Hepatocyte (in vitro differentiated cells): ENCODE data around the gene ABL1.

Source experiments
- EZH2 ChIP-seq: fragments of 200-600 bp; sonication (generic); IDR thresholded peaks from 2 replicates; pipeline ENCODE4 v1.6.1; 2016; ENCODE audit warnings: antibody characterized with exemption, mild to moderate bottlenecking, borderline replicate concordance
- TF ChIP-seq, protein P1 (sequence below): fragments of 200-600 bp; sonication (generic); IDR thresholded peaks from 2 replicates; pipeline ENCODE4 v1.5.1; 2016; ENCODE audit warnings: antibody characterized with exemption, mild to moderate bottlenecking; ENCODE audit not compliant: poor library complexity

GRCh38 chr9:130919559-130920145 is 84.6 kb downstream of the ABL1 start:
- TF ChIP-seq, protein P1, sequence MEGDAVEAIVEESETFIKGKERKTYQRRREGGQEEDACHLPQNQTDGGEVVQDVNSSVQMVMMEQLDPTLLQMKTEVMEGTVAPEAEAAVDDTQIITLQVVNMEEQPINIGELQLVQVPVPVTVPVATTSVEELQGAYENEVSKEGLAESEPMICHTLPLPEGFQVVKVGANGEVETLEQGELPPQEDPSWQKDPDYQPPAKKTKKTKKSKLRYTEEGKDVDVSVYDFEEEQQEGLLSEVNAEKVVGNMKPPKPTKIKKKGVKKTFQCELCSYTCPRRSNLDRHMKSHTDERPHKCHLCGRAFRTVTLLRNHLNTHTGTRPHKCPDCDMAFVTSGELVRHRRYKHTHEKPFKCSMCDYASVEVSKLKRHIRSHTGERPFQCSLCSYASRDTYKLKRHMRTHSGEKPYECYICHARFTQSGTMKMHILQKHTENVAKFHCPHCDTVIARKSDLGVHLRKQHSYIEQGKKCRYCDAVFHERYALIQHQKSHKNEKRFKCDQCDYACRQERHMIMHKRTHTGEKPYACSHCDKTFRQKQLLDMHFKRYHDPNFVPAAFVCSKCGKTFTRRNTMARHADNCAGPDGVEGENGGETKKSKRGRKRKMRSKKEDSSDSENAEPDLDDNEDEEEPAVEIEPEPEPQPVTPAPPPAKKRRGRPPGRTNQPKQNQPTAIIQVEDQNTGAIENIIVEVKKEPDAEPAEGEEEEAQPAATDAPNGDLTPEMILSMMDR, result no peak
- TF ChIP-seq EZH2, result no peak
